ENCODE results near the gene KCNQ1OT1.

Gene KCNQ1OT1

DNA sequence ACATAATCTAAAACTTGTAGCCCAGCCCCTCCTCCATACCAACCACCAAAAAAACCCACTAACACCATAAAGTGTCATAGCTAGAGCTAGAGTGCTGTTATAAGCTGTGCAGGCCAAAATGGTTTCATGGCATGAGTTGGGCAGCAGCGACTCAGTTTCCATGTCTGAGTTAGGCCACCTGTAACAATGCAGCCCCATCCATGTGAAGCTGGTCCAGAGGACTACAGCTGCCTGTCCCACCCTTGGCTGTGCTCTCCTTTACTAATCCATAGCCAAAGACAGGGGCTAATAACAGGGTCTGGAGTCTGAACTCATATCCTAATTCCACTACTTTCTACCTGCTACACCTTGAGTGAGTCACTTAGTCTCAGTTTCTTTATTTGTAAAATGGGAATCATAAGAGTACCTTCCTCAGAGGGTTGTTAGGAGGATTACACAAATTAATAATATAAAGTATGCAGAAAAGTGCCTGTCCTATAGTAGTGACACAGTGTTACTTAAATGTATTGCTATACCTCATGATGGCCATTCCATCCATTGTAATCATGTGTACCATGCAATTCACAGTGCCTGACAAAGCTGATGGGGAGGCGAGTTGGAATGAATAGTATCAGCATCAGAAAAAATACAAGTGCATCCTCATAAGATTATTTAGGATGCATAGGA lies 20.6 kb downstream of the KCNQ1OT1 start:
- Histone ChIP-seq H3K9ac (ENCODE audit: low read length) (no peak overlapping the region), H3K9me3 (ENCODE audit: low read length) (no peaks in the 10 kb centered on the region), H3F3A (ENCODE audit: insufficient read depth, low read length) (no peaks in the 10 kb centered on the region), H3K27ac (ENCODE audit: low read depth, low read length, poor library complexity, severe bottlenecking) (no peak overlapping the region), H2AFZ (ENCODE audit: low read length) (no peak overlapping the region), H4K20me1 (ENCODE audit: insufficient read depth, low read length) (no peaks in the 10 kb centered on the region), H3K79me2 (ENCODE audit: insufficient read depth, low read length) (no peaks in the 10 kb centered on the region), H3K4me1 (ENCODE audit: insufficient read depth, low read length, severe bottlenecking) (peaks cover 25% of the 10 kb centered on the region), H3K4me2 (ENCODE audit: low read length) (no peak overlapping the region), H3K9me2 (ENCODE audit: low read depth, low read length) (no peaks in the 10 kb centered on the region), H3K36me3 (ENCODE audit: insufficient read depth, low read length) (no peaks in the 10 kb centered on the region), H3K4me3 (ENCODE audit: low read depth, low read length, poor library complexity, severe bottlenecking) (no peak overlapping the region), H3K27me3 (ENCODE audit: insufficient read depth, low read length) (no peaks in the 10 kb centered on the region)
- no peak for TF ChIP-seq EZH2 (IDR thresholded peaks at IDR 0.05; ENCODE audit: borderline replicate concordance, low read length)
- TF ChIP-seq, protein P1, sequence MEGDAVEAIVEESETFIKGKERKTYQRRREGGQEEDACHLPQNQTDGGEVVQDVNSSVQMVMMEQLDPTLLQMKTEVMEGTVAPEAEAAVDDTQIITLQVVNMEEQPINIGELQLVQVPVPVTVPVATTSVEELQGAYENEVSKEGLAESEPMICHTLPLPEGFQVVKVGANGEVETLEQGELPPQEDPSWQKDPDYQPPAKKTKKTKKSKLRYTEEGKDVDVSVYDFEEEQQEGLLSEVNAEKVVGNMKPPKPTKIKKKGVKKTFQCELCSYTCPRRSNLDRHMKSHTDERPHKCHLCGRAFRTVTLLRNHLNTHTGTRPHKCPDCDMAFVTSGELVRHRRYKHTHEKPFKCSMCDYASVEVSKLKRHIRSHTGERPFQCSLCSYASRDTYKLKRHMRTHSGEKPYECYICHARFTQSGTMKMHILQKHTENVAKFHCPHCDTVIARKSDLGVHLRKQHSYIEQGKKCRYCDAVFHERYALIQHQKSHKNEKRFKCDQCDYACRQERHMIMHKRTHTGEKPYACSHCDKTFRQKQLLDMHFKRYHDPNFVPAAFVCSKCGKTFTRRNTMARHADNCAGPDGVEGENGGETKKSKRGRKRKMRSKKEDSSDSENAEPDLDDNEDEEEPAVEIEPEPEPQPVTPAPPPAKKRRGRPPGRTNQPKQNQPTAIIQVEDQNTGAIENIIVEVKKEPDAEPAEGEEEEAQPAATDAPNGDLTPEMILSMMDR (IDR thresholded peaks at IDR 0.05; ENCODE audit: low read length): no peak

DNA sequence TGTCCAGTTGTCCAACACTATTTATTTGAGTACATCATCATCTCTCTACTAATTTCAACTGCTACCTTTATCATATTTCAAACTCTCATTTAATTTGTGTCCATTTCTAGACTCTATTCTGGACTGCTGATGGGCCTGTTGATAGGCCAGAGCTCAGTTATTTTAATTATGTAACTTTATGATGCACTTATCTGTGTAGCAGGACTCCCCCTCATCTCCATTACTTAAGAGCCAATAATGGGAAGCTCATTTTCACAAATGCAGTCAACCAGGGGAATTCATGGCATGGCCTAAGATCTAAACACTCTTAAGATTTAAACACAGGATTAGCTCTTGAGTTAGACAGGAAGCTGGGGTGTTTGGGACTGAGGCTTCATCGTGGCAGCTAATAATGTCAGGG lies 21.4 kb downstream of the KCNQ1OT1 start:
- H3K9me3 ChIP-seq (ENCODE audit: low read length): no peaks in the 10 kb centered on the region
- H3K4me2 ChIP-seq (ENCODE audit: low read length): no peak overlapping the region
- H3K4me1 ChIP-seq (ENCODE audit: insufficient read depth, low read length, severe bottlenecking): peaks cover 25% of the 10 kb centered on the region
- no peak overlapping the region for H2AFZ ChIP-seq (ENCODE audit: low read length)
- TF ChIP-seq EZH2 (IDR thresholded peaks at IDR 0.05; ENCODE audit: borderline replicate concordance, low read length): no peak
- TF ChIP-seq, protein P1 (IDR thresholded peaks at IDR 0.05; ENCODE audit: low read length): no peak
- H3K4me3 ChIP-seq (ENCODE audit: low read depth, low read length, poor library complexity, severe bottlenecking): no peak overlapping the region
- no peaks in the 10 kb centered on the region for H4K20me1 ChIP-seq (ENCODE audit: insufficient read depth, low read length)
- no peaks in the 10 kb centered on the region for H3K27me3 ChIP-seq (ENCODE audit: insufficient read depth, low read length)
- no peaks in the 10 kb centered on the region for H3K36me3 ChIP-seq (ENCODE audit: insufficient read depth, low read length)
- no peaks in the 10 kb centered on the region for H3K79me2 ChIP-seq (ENCODE audit: insufficient read depth, low read length)
- H3F3A ChIP-seq (ENCODE audit: insufficient read depth, low read length): no peaks in the 10 kb centered on the region
- no peak overlapping the region for H3K9ac ChIP-seq (ENCODE audit: low read length)
- no peak overlapping the region for H3K27ac ChIP-seq (ENCODE audit: low read depth, low read length, poor library complexity, severe bottlenecking)
- H3K9me2 ChIP-seq (ENCODE audit: low read depth, low read length): no peaks in the 10 kb centered on the region

DNA sequence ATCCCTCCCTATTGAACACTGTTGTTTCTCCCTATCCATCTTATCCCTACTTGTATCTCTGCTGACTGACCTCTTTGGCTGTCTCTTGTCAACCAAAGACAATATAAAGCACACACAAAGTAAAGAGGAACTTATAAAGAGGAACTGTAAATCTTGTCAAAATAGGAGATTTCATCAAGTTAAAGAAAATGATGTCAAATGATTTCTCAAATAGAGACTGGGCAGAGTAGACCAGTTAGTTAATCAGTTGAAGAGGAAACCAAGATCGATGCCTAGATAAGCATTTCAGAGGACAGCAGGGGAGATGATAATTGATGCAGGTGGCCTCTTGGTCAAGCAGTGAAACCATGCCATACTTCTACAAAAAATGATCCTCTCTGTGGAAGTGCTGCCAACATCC lies 22.7 kb downstream of the KCNQ1OT1 start:
- Histone ChIP-seq H3K4me3 (ENCODE audit: low read depth, low read length, poor library complexity, severe bottlenecking) (no peak overlapping the region), H3K27me3 (ENCODE audit: insufficient read depth, low read length) (no peaks in the 10 kb centered on the region), H3K27ac (ENCODE audit: low read depth, low read length, poor library complexity, severe bottlenecking) (no peak overlapping the region), H3K9me3 (ENCODE audit: low read length) (no peaks in the 10 kb centered on the region), H3K79me2 (ENCODE audit: insufficient read depth, low read length) (no peaks in the 10 kb centered on the region), H3F3A (ENCODE audit: insufficient read depth, low read length) (no peaks in the 10 kb centered on the region), H3K4me1 (ENCODE audit: insufficient read depth, low read length, severe bottlenecking) (peaks cover 21% of the 10 kb centered on the region), H3K4me2 (ENCODE audit: low read length) (no peak overlapping the region), H3K9ac (ENCODE audit: low read length) (no peak overlapping the region), H4K20me1 (ENCODE audit: insufficient read depth, low read length) (no peaks in the 10 kb centered on the region), H2AFZ (ENCODE audit: low read length) (no peak overlapping the region), H3K36me3 (ENCODE audit: insufficient read depth, low read length) (no peaks in the 10 kb centered on the region), H3K9me2 (ENCODE audit: low read depth, low read length) (no peaks in the 10 kb centered on the region)
- no peak for TF ChIP-seq EZH2 (IDR thresholded peaks at IDR 0.05; ENCODE audit: borderline replicate concordance, low read length)
- TF ChIP-seq, protein P1 (IDR thresholded peaks at IDR 0.05; ENCODE audit: low read length): no peak

Measured in OCI-LY1 (cell line).